Dendritic cell treated with granulocyte-macrophage colony-stimulating factor and Interleukin-4, amounts not matched to agents 40 ng/mL and 50 ng/mL, for 4 days (primary cell): ENCODE results near the gene CPXM1.

Experiments used
- H3K27ac Mint-ChIP-seq: one replicate; pipeline ENCODE4 v1.8.0; 2022; ENCODE audit warnings: mild to moderate bottlenecking, mixed read lengths
- H3K27me3 Mint-ChIP-seq: one replicate; pipeline ENCODE4 v1.8.0; 2022; ENCODE audit warnings: mild to moderate bottlenecking, mixed read lengths
- H3K36me3 Mint-ChIP-seq: one replicate; pipeline ENCODE4 v1.8.0; 2022; ENCODE audit warnings: low read depth, mixed read lengths
- H3K4me1 Mint-ChIP-seq: one replicate; pipeline ENCODE4 v1.8.0; 2022; ENCODE audit warnings: low read depth, mixed read lengths
- H3K4me3 Mint-ChIP-seq: one replicate; pipeline ENCODE4 v1.8.0; 2022; ENCODE audit warnings: mild to moderate bottlenecking, moderate library complexity, mixed read lengths
- H3K9me3 Mint-ChIP-seq: one replicate; pipeline ENCODE4 v1.8.0; 2022; ENCODE audit warnings: mixed read lengths
- intact Hi-C: fragments of 100-400 bp; cut with micrococcal nuclease; formaldehyde crosslinking; loops from one replicate; pipeline ENCODE4 v1.15.0; 2022

CPXM1 gene

GRCh38 chr20:2759603-2760296, 40.7 kb downstream of the CPXM1 start:
- H3K27ac Mint-ChIP-seq: no peak overlapping the region
- H3K4me1 Mint-ChIP-seq: peaks cover 15% of the 10 kb centered on the region
- no peaks in the 10 kb centered on the region for H3K36me3 Mint-ChIP-seq
- peaks cover 42% of the 10 kb centered on the region for H3K27me3 Mint-ChIP-seq
- intact Hi-C loops: loop anchor here (5.0 kb wide), 1 partner anchor 93 kb away; no protein-coding TSS in a partner anchor
- H3K4me3 Mint-ChIP-seq: no peak overlapping the region
- no peaks in the 10 kb centered on the region for H3K9me3 Mint-ChIP-seq

GRCh38 chr20:2759143-2759542, 41.3 kb downstream of the CPXM1 start:
- no peaks in the 10 kb centered on the region for H3K9me3 Mint-ChIP-seq
- no peaks in the 10 kb centered on the region for H3K36me3 Mint-ChIP-seq
- no peak overlapping the region for H3K27ac Mint-ChIP-seq
- H3K4me3 Mint-ChIP-seq: no peak overlapping the region
- H3K27me3 Mint-ChIP-seq: peaks cover 48% of the 10 kb centered on the region
- intact Hi-C loops: loop anchor here (5.0 kb wide), 1 partner anchor 93 kb away; no protein-coding TSS in a partner anchor
- peaks cover 20% of the 10 kb centered on the region for H3K4me1 Mint-ChIP-seq

GRCh38 chr20:2757969-2758368, 42.5 kb downstream of the CPXM1 start:
- peaks cover 52% of the 10 kb centered on the region for H3K27me3 Mint-ChIP-seq
- H3K27ac Mint-ChIP-seq: no peak overlapping the region
- H3K4me1 Mint-ChIP-seq: peaks cover 30% of the 10 kb centered on the region
- H3K36me3 Mint-ChIP-seq: no peaks in the 10 kb centered on the region
- intact Hi-C loops: loop anchor here (5.0 kb wide), 1 partner anchor 94 kb away; no protein-coding TSS in a partner anchor
- H3K9me3 Mint-ChIP-seq: no peaks in the 10 kb centered on the region
- H3K4me3 Mint-ChIP-seq: no peak overlapping the region

GRCh38 chr20:2757001-2757400, 43.4 kb downstream of the CPXM1 start:
- no peaks in the 10 kb centered on the region for H3K9me3 Mint-ChIP-seq
- no peak overlapping the region for H3K27ac Mint-ChIP-seq
- H3K4me1 Mint-ChIP-seq: peaks cover 35% of the 10 kb centered on the region
- H3K4me3 Mint-ChIP-seq: no peak overlapping the region
- intact Hi-C loops: loop anchor here (5.0 kb wide), 1 partner anchor 95 kb away; no protein-coding TSS in a partner anchor
- H3K27me3 Mint-ChIP-seq: peaks cover 53% of the 10 kb centered on the region
- H3K36me3 Mint-ChIP-seq: no peaks in the 10 kb centered on the region

GRCh38 chr20:2756056-2756611, 44.3 kb downstream of the CPXM1 start:
- intact Hi-C loops: loop anchor here (5.0 kb wide), 1 partner anchor 96 kb away; no protein-coding TSS in a partner anchor
- no peak overlapping the region for H3K27ac Mint-ChIP-seq
- no peak overlapping the region for H3K4me3 Mint-ChIP-seq
- H3K27me3 Mint-ChIP-seq: peaks cover 53% of the 10 kb centered on the region
- H3K36me3 Mint-ChIP-seq: no peaks in the 10 kb centered on the region
- no peaks in the 10 kb centered on the region for H3K9me3 Mint-ChIP-seq
- peaks cover 40% of the 10 kb centered on the region for H3K4me1 Mint-ChIP-seq

GRCh38 chr20:2755451-2756055, 44.9 kb downstream of the CPXM1 start:
- intact Hi-C loops: loop anchor here (5.0 kb wide), 1 partner anchor 97 kb away; no protein-coding TSS in a partner anchor
- no peak overlapping the region for H3K4me3 Mint-ChIP-seq
- H3K27ac Mint-ChIP-seq: no peak overlapping the region
- no peaks in the 10 kb centered on the region for H3K9me3 Mint-ChIP-seq
- no peaks in the 10 kb centered on the region for H3K36me3 Mint-ChIP-seq
- peaks cover 57% of the 10 kb centered on the region for H3K27me3 Mint-ChIP-seq
- peaks cover 46% of the 10 kb centered on the region for H3K4me1 Mint-ChIP-seq

- Mint-ChIP-seq H3K4me3 (no peak overlapping the region), H3K36me3 (no peaks in the 10 kb centered on the region)
Measured at GRCh38 chr20:2754424-2754823, 46.0 kb downstream of the CPXM1 start.

GRCh38 chr20:2753461-2754040, 46.9 kb downstream of the CPXM1 start:
- no peaks in the 10 kb centered on the region for H3K9me3 Mint-ChIP-seq
- no peak overlapping the region for H3K27ac Mint-ChIP-seq
- intact Hi-C loops: no loop called here
- peaks cover 73% of the 10 kb centered on the region for H3K27me3 Mint-ChIP-seq
- no peaks in the 10 kb centered on the region for H3K36me3 Mint-ChIP-seq
- H3K4me3 Mint-ChIP-seq: no peak overlapping the region
- peaks cover 54% of the 10 kb centered on the region for H3K4me1 Mint-ChIP-seq

More at GRCh38 chr20:2754424-2754823, 46.0 kb downstream of the CPXM1 start:
- H3K9me3 Mint-ChIP-seq: no peaks in the 10 kb centered on the region
- H3K27ac Mint-ChIP-seq: no peak overlapping the region
- H3K27me3 Mint-ChIP-seq: peaks cover 64% of the 10 kb centered on the region
- H3K4me1 Mint-ChIP-seq: peaks cover 54% of the 10 kb centered on the region
- intact Hi-C loops: no loop called here

GRCh38 chr20:2752567-2753460, 47.6 kb downstream of the CPXM1 start:
- Mint-ChIP-seq H3K9me3 (no peaks in the 10 kb centered on the region), H3K4me1 (peaks cover 54% of the 10 kb centered on the region), H3K27me3 (peaks cover 80% of the 10 kb centered on the region), H3K4me3 (peak overlapping the region; percentile 81), H3K27ac (peak overlapping the region; percentile 67), H3K36me3 (no peaks in the 10 kb centered on the region)
- intact Hi-C loops: no loop called here

GRCh38 chr20:2751878-2752566, 48.4 kb downstream of the CPXM1 start:
- H3K27ac Mint-ChIP-seq: peak overlapping the region; percentile 67
- peaks cover 54% of the 10 kb centered on the region for H3K4me1 Mint-ChIP-seq
- peak overlapping the region; percentile 81 for H3K4me3 Mint-ChIP-seq
- H3K36me3 Mint-ChIP-seq: no peaks in the 10 kb centered on the region
- no peaks in the 10 kb centered on the region for H3K9me3 Mint-ChIP-seq
- peaks cover 81% of the 10 kb centered on the region for H3K27me3 Mint-ChIP-seq
- intact Hi-C loops: no loop called here

- Mint-ChIP-seq H3K4me1 (peaks cover 51% of the 10 kb centered on the region), H3K4me3 (peak overlapping the region; percentile 65), H3K36me3 (no peaks in the 10 kb centered on the region), H3K27ac (peak overlapping the region; percentile 47), H3K27me3 (peaks cover 77% of the 10 kb centered on the region), H3K9me3 (no peaks in the 10 kb centered on the region)
- intact Hi-C loops: no loop called here
Measured at GRCh38 chr20:2751347-2751877, 49.0 kb downstream of the CPXM1 start.

GRCh38 chr20:2750491-2751251, 49.8 kb downstream of the CPXM1 start:
- Mint-ChIP-seq H3K27me3 (peaks cover 72% of the 10 kb centered on the region), H3K27ac (peak overlapping the region; percentile 47), H3K4me3 (peak overlapping the region; percentile 65), H3K4me1 (peaks cover 45% of the 10 kb centered on the region), H3K9me3 (no peaks in the 10 kb centered on the region), H3K36me3 (no peaks in the 10 kb centered on the region)
- intact Hi-C loops: no loop called here
